Mesenchymal stem cell (in vitro differentiated cells and primary cell): Measurements from ENCODE around the gene DDAH1.
"Not testable (repeated sequence)": the region's sequence is repeated elsewhere in the genome, so short reads cannot be mapped to it uniquely, and the experiment has no call there.

Source experiments
- DNase-seq: peaks from one replicate; pipeline ENCODE4 v3.0.0-alpha.2; 2013
- H2AFZ ChIP-seq: one replicate; pipeline ENCODE4 v1.6.1; 2013; ENCODE audit warnings: low read depth, mild to moderate bottlenecking, control low read depth, inconsistent platforms, low read length, moderate library complexity
- H2AK5ac ChIP-seq: 2 replicates; pipeline ENCODE4 v1.6.1; 2013; ENCODE audit warnings: low read length, moderate library complexity, mild to moderate bottlenecking, inconsistent platforms; ENCODE audit not compliant: severe bottlenecking
- H2BK120ac ChIP-seq: one replicate; pipeline ENCODE4 v1.6.1; 2013; ENCODE audit warnings: low read depth, mild to moderate bottlenecking, inconsistent platforms, low read length, moderate library complexity
- H2BK12ac ChIP-seq, 2 experiments: one replicate each; pipeline ENCODE4 v1.6.1; 2013; ENCODE audit warnings: inconsistent platforms in 2 of 2, low read length in 2 of 2, mild to moderate bottlenecking in 2 of 2, moderate library complexity in 2 of 2, control low read depth in 1 of 2
- H2BK15ac ChIP-seq: one replicate; pipeline ENCODE4 v1.6.1; 2013; ENCODE audit warnings: mild to moderate bottlenecking, low read depth, inconsistent platforms; ENCODE audit not compliant: poor library complexity, severe bottlenecking
- H2BK5ac ChIP-seq: 2 replicates; pipeline ENCODE4 v1.6.1; 2013; ENCODE audit warnings: low read depth, mild to moderate bottlenecking, low read length, control low read depth, inconsistent platforms; ENCODE audit not compliant: poor library complexity, severe bottlenecking
- H3K14ac ChIP-seq, 2 experiments: one replicate each; pipeline ENCODE4 v1.6.1; 2013; ENCODE audit warnings: inconsistent platforms in 2 of 2, low read length in 2 of 2, control low read depth in 1 of 2, mild to moderate bottlenecking in 1 of 2, moderate library complexity in 1 of 2
- H3K18ac ChIP-seq, 2 experiments: one replicate each; pipeline ENCODE4 v1.6.1; 2013; ENCODE audit warnings: inconsistent platforms in 2 of 2, low read length in 2 of 2, control low read depth in 1 of 2, low read depth in 1 of 2, mild to moderate bottlenecking in 1 of 2
- H3K23ac ChIP-seq, 2 experiments: one replicate each; pipeline ENCODE4 v1.6.1; 2013; ENCODE audit warnings: inconsistent platforms in 2 of 2, low read length in 2 of 2, mild to moderate bottlenecking in 2 of 2, moderate library complexity in 2 of 2, control low read depth in 1 of 2
- H3K27ac ChIP-seq: 2 replicates; pipeline ENCODE4 v1.5.1; 2013; ENCODE audit warnings: mild to moderate bottlenecking, moderate library complexity, low read length, control low read depth, inconsistent platforms; ENCODE audit not compliant: poor library complexity, severe bottlenecking
- H3K27me3 ChIP-seq, 2 experiments: 2 replicates each; pipeline versions ENCODE4 v1.6.1 to v1.7.0; 2013; ENCODE audit warnings: low read length in 2 of 2, mild to moderate bottlenecking in 2 of 2, moderate library complexity in 2 of 2, control low read depth in 1 of 2, inconsistent platforms in 1 of 2; ENCODE audit not compliant: control insufficient read depth in 1 of 2, insufficient read depth in 1 of 2
- H3K36me3 ChIP-seq, 2 experiments: 2 replicates each; pipeline versions ENCODE4 v1.6.1 to v1.7.0; 2013; ENCODE audit warnings: low read length in 2 of 2, control low read depth in 1 of 2, inconsistent platforms in 1 of 2, low read depth in 1 of 2, mild to moderate bottlenecking in 1 of 2; ENCODE audit not compliant: insufficient read depth in 2 of 2, control insufficient read depth in 1 of 2
- H3K4ac ChIP-seq, 2 experiments: one replicate each; pipeline ENCODE4 v1.6.1; 2013; ENCODE audit warnings: inconsistent platforms in 2 of 2, low read length in 2 of 2, mild to moderate bottlenecking in 2 of 2, moderate library complexity in 2 of 2, control low read depth in 1 of 2, low read depth in 1 of 2
- H3K4me1 ChIP-seq: 2 replicates; pipeline ENCODE4 v1.6.1; 2013; ENCODE audit warnings: low read depth, low read length, control low read depth; ENCODE audit not compliant: control insufficient read depth, insufficient read depth
- H3K4me2 ChIP-seq: 2 replicates; pipeline ENCODE4 v1.6.1; 2013; ENCODE audit warnings: low read length, mild to moderate bottlenecking, inconsistent platforms; ENCODE audit not compliant: poor library complexity, severe bottlenecking
- H3K4me3 ChIP-seq, 2 experiments: 2 replicates each; pipeline versions ENCODE4 v1.5.1 to v1.7.0; 2013; ENCODE audit warnings: low read length in 2 of 2, mild to moderate bottlenecking in 2 of 2, control low read depth in 1 of 2, low read depth in 1 of 2; ENCODE audit not compliant: insufficient read depth in 1 of 2
- H3K79me1 ChIP-seq: replicated peaks from 2 replicates; pipeline ENCODE4 v1.6.1; 2013; ENCODE audit warnings: mild to moderate bottlenecking, control low read depth, low read length, inconsistent platforms; ENCODE audit not compliant: poor library complexity, severe bottlenecking
- H3K9ac ChIP-seq: 2 replicates; pipeline ENCODE4 v1.7.0; 2013; ENCODE audit warnings: mild to moderate bottlenecking, low read length, moderate library complexity
- H3K9me3 ChIP-seq: 2 replicates; pipeline ENCODE4 v1.7.0; 2013; ENCODE audit warnings: mild to moderate bottlenecking, low read length; ENCODE audit not compliant: control insufficient read depth
- H4K8ac ChIP-seq: one replicate; pipeline ENCODE4 v1.6.1; 2013; ENCODE audit warnings: inconsistent platforms, mild to moderate bottlenecking, low read length, moderate library complexity
- H4K91ac ChIP-seq: one replicate; pipeline ENCODE4 v1.6.1; 2013; ENCODE audit warnings: mild to moderate bottlenecking, low read length, inconsistent platforms
- WGBS: methylation state at CpG from one replicate; pipeline ENCODE4 v1.1.7; 2013; ENCODE audit warnings: mixed read lengths; 5-methylcytosine and 5-hydroxymethylcytosine counted together

The DDAH1 gene

GRCh38 chr1:85473390-85473789 is 8.4 kb upstream of the DDAH1 start:
- no peak for DNase-seq
- peaks cover 0 to 6% of the 10 kb centered on the region in 2 experiments for H3K36me3 ChIP-seq
- no peak overlapping the region for H3K14ac ChIP-seq
- H2AFZ ChIP-seq = no peak overlapping the region
- H3K23ac ChIP-seq = no peak overlapping the region
- H3K27ac ChIP-seq = no peak overlapping the region
- no peak overlapping the region for H3K9ac ChIP-seq
- H2BK15ac ChIP-seq = no peak overlapping the region
- H3K4me3 ChIP-seq = no peak overlapping the region
- no peak overlapping the region for H3K4me2 ChIP-seq
- H3K18ac ChIP-seq = no peak overlapping the region
- no peak overlapping the region for H3K4ac ChIP-seq
- H2BK5ac ChIP-seq = no peak overlapping the region
- no peak overlapping the region for H4K8ac ChIP-seq
- H4K91ac ChIP-seq = no peak overlapping the region
- H2BK12ac ChIP-seq = no peak overlapping the region
- no peaks in the 10 kb centered on the region for H3K4me1 ChIP-seq
- H3K79me1 ChIP-seq = peaks cover 4% of the 10 kb centered on the region
- H2AK5ac ChIP-seq = no peak overlapping the region
- H3K9me3 ChIP-seq = no peaks in the 10 kb centered on the region
- no peaks in the 10 kb centered on the region for H3K27me3 ChIP-seq
- WGBS = 81% methylated on average over 6 of the region's 6 CpGs
- no peak overlapping the region for H2BK120ac ChIP-seq

GRCh38 chr1:85471558-85471957 is 6.6 kb upstream of the DDAH1 start:
- Histone ChIP-seq H4K8ac (no peak overlapping the region), H2AK5ac (no peak overlapping the region), H2BK15ac (no peak overlapping the region), H3K4me3 (no peak overlapping the region), H2AFZ (no peak overlapping the region), H2BK12ac (no peak overlapping the region), H3K9ac (no peak overlapping the region), H3K79me1 (peaks cover 1% of the 10 kb centered on the region), H4K91ac (no peak overlapping the region), H3K4me1 (no peaks in the 10 kb centered on the region), H2BK120ac (no peak overlapping the region), H3K9me3 (no peaks in the 10 kb centered on the region), H3K27me3 (no peaks in the 10 kb centered on the region), H3K23ac (no peak overlapping the region), H3K14ac (no peak overlapping the region), H2BK5ac (no peak overlapping the region), H3K36me3 (peaks cover 0 to 6% of the 10 kb centered on the region in 2 experiments), H3K18ac (no peak overlapping the region), H3K27ac (no peak overlapping the region), H3K4ac (no peak overlapping the region), H3K4me2 (no peak overlapping the region)
- WGBS = 69% methylated on average over 1 of the region's 1 CpG
- DNase-seq = no peak

GRCh38 chr1:85470130-85470529 is 5.2 kb upstream of the DDAH1 start:
- not testable (repeated sequence) for H4K8ac ChIP-seq, H3K27ac ChIP-seq, H3K4me3 ChIP-seq, H2BK120ac ChIP-seq, H3K4me2 ChIP-seq, H2BK5ac ChIP-seq, H3K18ac ChIP-seq, H3K23ac ChIP-seq, H3K4me1 ChIP-seq, DNase-seq, H3K9me3 ChIP-seq, H3K27me3 ChIP-seq, H2AFZ ChIP-seq, H2AK5ac ChIP-seq, H2BK15ac ChIP-seq, H2BK12ac ChIP-seq, H3K14ac ChIP-seq, H3K4ac ChIP-seq, H4K91ac ChIP-seq, H3K9ac ChIP-seq, H3K79me1 ChIP-seq, H3K36me3 ChIP-seq
- WGBS = 98% methylated on average over 2 of the region's 2 CpGs

GRCh38 chr1:85467929-85468540 is 3.1 kb upstream of the DDAH1 start:
- Histone ChIP-seq H3K18ac (no peak overlapping the region), H3K9me3 (no peaks in the 10 kb centered on the region), H3K23ac (no peak overlapping the region), H3K4me2 (no peak overlapping the region), H3K36me3 (peaks cover 0 to 6% of the 10 kb centered on the region in 2 experiments), H3K14ac (no peak overlapping the region), H2BK15ac (no peak overlapping the region), H2AFZ (no peak overlapping the region), H3K27me3 (no peaks in the 10 kb centered on the region), H4K8ac (no peak overlapping the region), H3K9ac (no peak overlapping the region), H2BK120ac (no peak overlapping the region), H2BK12ac (no peak overlapping the region), H3K4ac (no peak overlapping the region), H3K79me1 (peaks cover 2% of the 10 kb centered on the region), H4K91ac (no peak overlapping the region), H2AK5ac (no peak overlapping the region), H3K27ac (no peak overlapping the region), H3K4me1 (peaks cover 6% of the 10 kb centered on the region), H3K4me3 (no peak overlapping the region), H2BK5ac (no peak overlapping the region)
- no peak for DNase-seq
- 100% methylated on average over 3 of the region's 3 CpGs for WGBS
